Rectal smooth muscle tissue (tissue), 1 donor: ENCODE results near the gene TMPRSS2.

Experiments
- H3K27ac ChIP-seq: one replicate; pipeline ENCODE4 v1.7.0; 2013; ENCODE audit warnings: low read depth, low read length, inconsistent platforms
- H3K27me3 ChIP-seq: one replicate; pipeline ENCODE4 v1.7.0; 2013; ENCODE audit warnings: low read length; ENCODE audit not compliant: control insufficient read depth, insufficient read depth
- H3K36me3 ChIP-seq: one replicate; pipeline ENCODE4 v1.7.0; 2013; ENCODE audit warnings: low read length; ENCODE audit not compliant: control insufficient read depth, insufficient read depth
- H3K4me1 ChIP-seq: one replicate; pipeline ENCODE4 v1.7.0; 2013; ENCODE audit warnings: low read length; ENCODE audit not compliant: control insufficient read depth, insufficient read depth
- H3K4me3 ChIP-seq: one replicate; pipeline ENCODE4 v1.7.0; 2013; ENCODE audit warnings: low read length
- H3K9ac ChIP-seq: one replicate; pipeline ENCODE4 v1.7.0; 2013; ENCODE audit warnings: low read length

The TMPRSS2 gene

GRCh38 chr21:41451753-41452676 lies 55.9 kb downstream of the TMPRSS2 start:
- no peak overlapping the region for H3K4me3 ChIP-seq
- no peak overlapping the region for H3K9ac ChIP-seq
- no peaks in the 10 kb centered on the region for H3K27me3 ChIP-seq
- H3K27ac ChIP-seq, result no peak overlapping the region
- H3K36me3 ChIP-seq, result peaks cover 8% of the 10 kb centered on the region
- no peaks in the 10 kb centered on the region for H3K4me1 ChIP-seq

DNA sequence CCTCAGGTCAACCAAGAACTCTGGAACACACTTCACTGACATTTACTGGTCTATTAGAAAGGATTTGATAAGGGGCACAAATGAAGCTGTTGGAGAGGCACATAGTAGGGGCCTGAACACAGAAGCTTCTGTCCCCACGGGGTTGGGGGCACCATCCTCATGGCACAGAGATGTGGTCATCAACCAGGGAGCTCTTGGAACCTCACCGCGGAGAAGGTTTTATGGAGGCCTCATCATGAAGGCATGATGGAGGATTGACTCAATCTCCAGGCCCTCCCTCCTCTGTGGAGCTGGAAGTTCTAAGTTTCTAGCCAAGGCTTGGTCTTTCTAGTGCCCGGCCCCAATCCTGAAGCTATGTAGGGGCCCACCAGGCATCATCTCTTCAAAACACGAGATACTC lies 58.3 kb downstream of the TMPRSS2 start:
- Histone ChIP-seq H3K27me3 (no peaks in the 10 kb centered on the region), H3K4me1 (no peaks in the 10 kb centered on the region), H3K9ac (no peak overlapping the region), H3K4me3 (no peak overlapping the region), H3K36me3 (peaks cover 9% of the 10 kb centered on the region), H3K27ac (no peak overlapping the region)

GRCh38 chr21:41447356-41447755 lies 60.6 kb downstream of the TMPRSS2 start:
- H3K36me3 ChIP-seq, result peaks cover 11% of the 10 kb centered on the region

DNA sequence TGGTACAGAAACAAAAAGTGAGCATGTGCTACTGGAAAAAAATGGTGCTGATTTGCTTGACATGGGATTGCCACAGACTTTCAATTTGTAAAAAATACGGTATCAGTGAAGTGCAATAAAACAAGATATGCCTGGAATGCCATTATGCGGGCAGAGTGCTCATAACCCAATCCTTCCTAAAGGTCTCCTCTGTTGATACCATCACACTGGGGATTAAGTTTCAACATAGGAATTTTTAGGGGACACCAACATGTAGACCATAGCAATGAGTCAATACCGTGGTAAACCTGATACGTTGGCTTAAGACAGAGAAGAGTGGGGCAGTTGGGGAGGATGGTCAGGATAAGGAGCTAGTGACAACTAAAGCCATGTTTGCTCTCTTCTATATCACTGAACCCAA lies 61.4 kb downstream of the TMPRSS2 start:
- H3K9ac ChIP-seq, result no peak overlapping the region
- H3K36me3 ChIP-seq, result peaks cover 16% of the 10 kb centered on the region
- no peaks in the 10 kb centered on the region for H3K4me1 ChIP-seq
- no peak overlapping the region for H3K27ac ChIP-seq
- H3K4me3 ChIP-seq, result no peak overlapping the region
- no peaks in the 10 kb centered on the region for H3K27me3 ChIP-seq

More at GRCh38 chr21:41447356-41447755, 60.6 kb downstream of the TMPRSS2 start:
- Histone ChIP-seq H3K27me3 (no peaks in the 10 kb centered on the region), H3K4me1 (no peaks in the 10 kb centered on the region), H3K27ac (no peak overlapping the region), H3K9ac (no peak overlapping the region), H3K4me3 (no peak overlapping the region)

DNA sequence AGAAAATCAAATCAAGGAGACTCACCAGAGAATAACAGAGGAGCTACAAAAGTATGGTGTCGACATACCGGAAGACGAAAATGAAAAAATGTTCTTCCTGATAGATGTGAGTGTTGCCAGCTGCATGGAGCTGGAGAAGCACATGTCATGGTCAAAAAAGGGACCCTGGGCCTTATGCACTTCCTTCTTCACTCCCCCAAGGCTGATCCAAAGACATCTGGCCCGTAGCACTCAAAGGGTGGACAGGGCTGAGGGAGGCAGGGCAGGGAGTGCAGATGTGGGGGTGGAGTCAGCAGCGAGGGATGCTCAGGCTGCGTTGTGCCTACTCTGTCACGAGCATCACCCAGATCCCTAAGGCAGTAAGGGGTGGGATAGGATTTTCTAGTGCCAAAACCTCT lies 62.5 kb downstream of the TMPRSS2 start:
- no peak overlapping the region for H3K4me3 ChIP-seq
- H3K27me3 ChIP-seq, result no peaks in the 10 kb centered on the region
- no peaks in the 10 kb centered on the region for H3K4me1 ChIP-seq
- no peak overlapping the region for H3K27ac ChIP-seq
- H3K36me3 ChIP-seq, result peaks cover 22% of the 10 kb centered on the region
- H3K9ac ChIP-seq, result no peak overlapping the region

DNA sequence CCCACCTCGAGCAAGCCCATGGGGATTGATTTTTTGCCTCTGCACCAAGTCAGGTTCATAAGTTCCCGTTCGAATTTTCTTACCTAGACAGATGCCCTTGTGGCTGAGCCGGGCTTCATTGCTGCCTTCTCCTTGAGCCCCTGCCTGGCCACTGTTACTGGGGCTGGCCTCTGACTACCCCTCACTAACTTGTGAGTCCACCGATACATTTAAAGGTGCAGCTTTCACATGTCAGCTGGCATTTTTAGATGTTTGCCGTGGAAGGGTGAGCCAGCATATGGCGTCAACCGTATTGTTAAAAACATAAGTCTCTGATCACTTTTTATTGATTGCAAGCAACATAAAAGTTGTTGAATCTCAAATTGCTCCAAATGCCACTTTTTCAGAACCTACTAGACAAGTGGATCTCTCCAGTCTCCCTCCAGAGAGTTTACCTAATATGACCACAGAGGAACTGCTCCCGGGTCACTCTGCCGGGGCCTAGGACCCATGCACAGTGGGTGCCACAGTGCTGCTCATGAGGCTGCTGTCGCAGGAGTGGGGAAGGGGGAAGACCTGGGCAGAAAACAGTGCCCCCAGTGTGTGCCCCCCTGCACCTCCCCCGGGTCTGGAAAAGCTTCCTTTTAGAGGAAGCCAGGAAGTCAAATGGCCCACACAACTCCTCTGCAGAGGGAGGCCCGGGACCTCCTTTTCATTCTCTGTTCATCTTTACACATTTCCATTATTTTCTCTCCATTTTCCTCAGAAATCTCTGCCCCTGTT lies 63.1 kb downstream of the TMPRSS2 start:
- Histone ChIP-seq H3K9ac (no peak overlapping the region), H3K4me3 (no peak overlapping the region), H3K4me1 (no peaks in the 10 kb centered on the region), H3K27me3 (no peaks in the 10 kb centered on the region), H3K36me3 (peaks cover 22% of the 10 kb centered on the region), H3K27ac (no peak overlapping the region)

DNA sequence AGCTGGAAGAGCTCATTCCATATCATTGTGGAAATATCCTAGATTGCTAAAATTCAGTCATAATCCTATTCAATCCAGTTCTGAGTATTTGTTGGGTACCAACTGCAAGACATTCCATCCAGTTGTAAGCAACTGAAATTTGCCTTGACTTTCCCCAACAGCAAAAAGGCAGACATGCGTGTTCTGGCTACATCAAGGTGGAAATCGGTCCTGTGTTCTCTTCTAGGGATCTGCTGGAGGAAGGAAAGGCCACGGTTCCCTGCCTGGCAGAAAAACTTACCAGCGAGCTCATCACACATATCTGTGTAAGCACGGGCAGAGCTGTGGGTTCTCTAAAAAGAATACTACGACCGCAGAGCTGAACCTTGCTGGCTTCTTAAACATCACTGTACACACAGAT lies 64.4 kb downstream of the TMPRSS2 start:
- peaks cover 27% of the 10 kb centered on the region for H3K36me3 ChIP-seq

GRCh38 chr21:41442481-41443186 lies 65.3 kb downstream of the TMPRSS2 start:
- Histone ChIP-seq H3K4me3 (no peak overlapping the region), H3K27ac (no peak overlapping the region), H3K36me3 (peaks cover 27% of the 10 kb centered on the region), H3K27me3 (no peaks in the 10 kb centered on the region), H3K4me1 (no peaks in the 10 kb centered on the region), H3K9ac (no peak overlapping the region)

More for the DNA sequence above, 64.4 kb downstream of the TMPRSS2 start:
- H3K4me3 ChIP-seq, result no peak overlapping the region
- no peaks in the 10 kb centered on the region for H3K27me3 ChIP-seq
- H3K9ac ChIP-seq, result no peak overlapping the region
- H3K4me1 ChIP-seq, result no peaks in the 10 kb centered on the region
- no peak overlapping the region for H3K27ac ChIP-seq

DNA sequence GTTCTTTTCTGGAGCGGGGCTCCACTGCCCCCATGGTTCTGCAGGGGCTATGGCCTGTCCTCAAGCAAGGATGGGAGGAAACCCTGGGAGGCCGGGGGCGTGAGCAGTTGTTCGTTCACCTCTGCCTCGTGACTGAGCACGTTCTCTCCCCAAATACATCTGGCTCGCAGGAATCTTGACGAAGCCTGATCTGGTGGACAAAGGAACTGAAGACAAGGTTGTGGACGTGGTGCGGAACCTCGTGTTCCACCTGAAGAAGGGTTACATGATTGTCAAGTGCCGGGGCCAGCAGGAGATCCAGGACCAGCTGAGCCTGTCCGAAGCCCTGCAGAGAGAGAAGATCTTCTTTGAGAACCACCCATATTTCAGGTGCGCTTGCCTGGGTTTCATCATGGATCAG lies 66.4 kb downstream of the TMPRSS2 start:
- Histone ChIP-seq H3K36me3 (peaks cover 28% of the 10 kb centered on the region), H3K4me1 (no peaks in the 10 kb centered on the region), H3K27ac (no peak overlapping the region), H3K27me3 (no peaks in the 10 kb centered on the region), H3K9ac (no peak overlapping the region), H3K4me3 (no peak overlapping the region)

DNA sequence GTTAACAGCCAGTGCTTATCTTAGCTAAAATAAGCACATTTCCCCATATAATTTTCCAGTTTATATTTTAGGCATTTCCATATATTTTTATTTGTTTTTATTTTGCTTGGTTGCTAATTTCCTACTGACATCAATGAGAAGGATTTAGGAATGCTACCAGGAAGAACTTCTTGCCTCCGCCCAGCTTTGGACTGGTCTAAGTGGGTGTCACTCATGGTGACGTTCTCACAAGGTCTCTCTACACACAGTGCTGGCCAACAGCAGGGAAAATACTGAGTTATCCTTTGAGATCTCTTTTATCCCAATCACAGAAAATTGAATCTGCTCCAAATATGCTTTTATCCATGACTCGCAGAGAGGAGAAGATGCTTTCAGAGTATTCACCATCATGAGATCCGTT lies 68.7 kb downstream of the TMPRSS2 start:
- Histone ChIP-seq H3K4me1 (no peaks in the 10 kb centered on the region), H3K4me3 (no peak overlapping the region), H3K9ac (no peak overlapping the region), H3K27me3 (no peaks in the 10 kb centered on the region), H3K36me3 (peaks cover 34% of the 10 kb centered on the region), H3K27ac (no peak overlapping the region)

GRCh38 chr21:41438425-41439113 lies 69.4 kb downstream of the TMPRSS2 start:
- Histone ChIP-seq H3K9ac (no peak overlapping the region), H3K4me3 (no peak overlapping the region), H3K36me3 (peaks cover 38% of the 10 kb centered on the region)

GRCh38 chr21:41437729-41438128 lies 70.2 kb downstream of the TMPRSS2 start:
- Histone ChIP-seq H3K9ac (no peak overlapping the region), H3K27me3 (no peaks in the 10 kb centered on the region), H3K36me3 (peaks cover 39% of the 10 kb centered on the region), H3K4me3 (no peak overlapping the region), H3K27ac (no peak overlapping the region), H3K4me1 (no peaks in the 10 kb centered on the region)

More at GRCh38 chr21:41438425-41439113, 69.4 kb downstream of the TMPRSS2 start:
- no peaks in the 10 kb centered on the region for H3K27me3 ChIP-seq
- no peak overlapping the region for H3K27ac ChIP-seq
- H3K4me1 ChIP-seq, result no peaks in the 10 kb centered on the region
